Peyer's patch (tissue), 4 donors: ENCODE results near the gene CREB3L1. TPM values are rescaled to one million over a fixed set of nuclear protein-coding genes. Genes with fewer than 3 reads are reported as not detected.
A peak's percentile ranks its signal among the peaks of the same experiment; 100 is the strongest.

Experiments
- DNase-seq, 3 donors: peaks; one replicate each; pipeline ENCODE4 v3.0.0-alpha.2; 2017 to 2019
- H3K27ac ChIP-seq, 4 donors: fragments of 200-600 bp; sonication (generic); one replicate each; pipeline ENCODE4 v1.5.1; 2016 to 2019
- H3K27me3 ChIP-seq, 2 donors: fragments of 200-600 bp; sonication (generic); one replicate each; pipeline ENCODE4 v1.5.1; 2019
- H3K36me3 ChIP-seq, 3 donors: fragments of 200-600 bp; sonication (generic); one replicate each; pipeline ENCODE4 v1.5.1; 2016 to 2019
- H3K4me1 ChIP-seq, 4 donors: fragments of 200-600 bp; sonication (generic); one replicate each; pipeline ENCODE4 v1.5.1; 2016 to 2019
- H3K4me3 ChIP-seq, 4 donors: fragments of 200-600 bp; sonication (generic); 1 replicate in 3 of 4; 2 replicates in 1 of 4; pipeline ENCODE4 v1.5.1; 2016 to 2019; ENCODE audit warnings: mild to moderate bottlenecking in 1 of 4
- H3K9me3 ChIP-seq, 4 donors: fragments of 200-600 bp; sonication (generic); one replicate each; pipeline ENCODE4 v1.5.1; 2016 to 2019; ENCODE audit warnings: mild to moderate bottlenecking in 1 of 4
- CTCF ChIP-seq, 6 experiments: fragments of 450-650 bp in 4 of 6; fragments of 200-600 bp in 2 of 6; sonication (generic) in 1 of 6; IDR thresholded peaks; one replicate each; pipeline ENCODE4 v1.5.1; 2017 to 2019; ENCODE audit warnings: antibody characterized with exemption in 6 of 6, mild to moderate bottlenecking in 3 of 6, moderate library complexity in 1 of 6
- POLR2A ChIP-seq, 2 donors: fragments of 450-650 bp; IDR thresholded peaks; one replicate each; pipeline ENCODE4 v1.5.1; 2017; ENCODE audit warnings: antibody characterized with exemption in 2 of 2, mild to moderate bottlenecking in 2 of 2, moderate library complexity in 2 of 2
- total RNA-seq, 4 donors: library from RNA; depleted of rRNA; stranded (reverse); fragments of >200 nt; gene quantifications; one replicate each; pipeline ENCODE4 v1.1.0, GENCODE V29; 2016

The CREB3L1 gene
- total RNA-seq, 4 donors from 2014 or later: 13.2 to 50.6 (median 30.3) TPM

GRCh38 chr11:46319074-46319453 lies 41.6 kb downstream of the CREB3L1 start:
- peaks cover 0 to 6% (median 0%) of the 10 kb centered on the region in 4 donors for H3K4me1 ChIP-seq
- H3K4me3 ChIP-seq: no peak overlapping the region
- TF ChIP-seq POLR2A (IDR thresholded peaks at IDR 0.05) (no peak), CTCF (IDR thresholded peaks at IDR 0.05) (no peak)
- no peak overlapping the region for H3K27ac ChIP-seq
- no peak for DNase-seq
- H3K9me3 ChIP-seq: no peaks in the 10 kb centered on the region
- H3K36me3 ChIP-seq: peaks cover 0 to 16% (median 0%) of the 10 kb centered on the region in 3 donors
- H3K27me3 ChIP-seq: no peaks in the 10 kb centered on the region

GRCh38 chr11:46321757-46322156 lies 44.3 kb downstream of the CREB3L1 start:
- H3K4me3 ChIP-seq: no peak overlapping the region
- no peak for TF ChIP-seq CTCF (IDR thresholded peaks at IDR 0.05)
- TF ChIP-seq POLR2A (IDR thresholded peaks at IDR 0.05): no peak
- no peaks in the 10 kb centered on the region for H3K9me3 ChIP-seq
- H3K27me3 ChIP-seq: no peaks in the 10 kb centered on the region
- no peak overlapping the region for H3K27ac ChIP-seq
- H3K36me3 ChIP-seq: peaks cover 0 to 12% (median 0%) of the 10 kb centered on the region in 3 donors
- peaks cover 0 to 6% (median 0%) of the 10 kb centered on the region in 4 donors for H3K4me1 ChIP-seq
- DNase-seq: no peak

GRCh38 chr11:46322759-46323158 lies 45.3 kb downstream of the CREB3L1 start:
- Histone ChIP-seq H3K36me3 (peaks cover 0 to 7% (median 0%) of the 10 kb centered on the region in 3 donors), H3K27me3 (no peaks in the 10 kb centered on the region), H3K27ac (no peak overlapping the region), H3K4me1 (peaks cover 0 to 6% (median 0%) of the 10 kb centered on the region in 4 donors), H3K4me3 (no peak overlapping the region), H3K9me3 (no peaks in the 10 kb centered on the region)
- no peak for DNase-seq
- no peak for TF ChIP-seq POLR2A (IDR thresholded peaks at IDR 0.05)
- peak in 3 of 6 experiments; percentile 17 to 39 (median 26) for TF ChIP-seq CTCF (IDR thresholded peaks at IDR 0.05)

GRCh38 chr11:46326813-46327416 lies 49.5 kb downstream of the CREB3L1 start:
- no peak for DNase-seq
- no peaks in the 10 kb centered on the region for H3K9me3 ChIP-seq

GRCh38 chr11:46327829-46328228 lies 50.4 kb downstream of the CREB3L1 start:
- TF ChIP-seq POLR2A (IDR thresholded peaks at IDR 0.05) (no peak), CTCF (IDR thresholded peaks at IDR 0.05) (no peak)

More at GRCh38 chr11:46326813-46327416, 49.5 kb downstream of the CREB3L1 start:
- H3K27ac ChIP-seq: no peak overlapping the region
- no peak overlapping the region for H3K4me3 ChIP-seq
- no peaks in the 10 kb centered on the region for H3K4me1 ChIP-seq
- TF ChIP-seq CTCF (IDR thresholded peaks at IDR 0.05): no peak
- TF ChIP-seq POLR2A (IDR thresholded peaks at IDR 0.05): no peak
- H3K27me3 ChIP-seq: no peaks in the 10 kb centered on the region
- no peaks in the 10 kb centered on the region for H3K36me3 ChIP-seq

More at GRCh38 chr11:46327829-46328228, 50.4 kb downstream of the CREB3L1 start:
- Histone ChIP-seq H3K9me3 (no peaks in the 10 kb centered on the region), H3K27me3 (peaks cover 0 to 9% of the 10 kb centered on the region in 2 donors), H3K4me1 (peaks cover 4 to 6% (median 5%) of the 10 kb centered on the region in 4 donors), H3K4me3 (no peak overlapping the region), H3K27ac (no peak overlapping the region), H3K36me3 (no peaks in the 10 kb centered on the region)
- no peak for DNase-seq
